WERI-Rb-1 (cell line): ENCODE data around the gene ORMDL3.

Experiments
- DNase-seq: peaks from one replicate; pipeline ENCODE4 v3.0.0-alpha.2; 2020
- H3K27ac ChIP-seq: fragments of 250-450 bp; sonication (Bioruptor Pico); 2 replicates; pipeline ENCODE4 v1.5.1; 2020; ENCODE audit warnings: mild to moderate bottlenecking, moderate library complexity
- H3K27me3 ChIP-seq: fragments of 250-450 bp; sonication (Bioruptor Pico); 2 replicates; pipeline ENCODE4 v1.5.1; 2021; ENCODE audit warnings: mild to moderate bottlenecking, low read depth, moderate library complexity; ENCODE audit not compliant: insufficient read depth, severe bottlenecking
- H3K36me3 ChIP-seq: fragments of 250-450 bp; sonication (Bioruptor Pico); 2 replicates; pipeline ENCODE4 v1.5.1; 2020; ENCODE audit warnings: mild to moderate bottlenecking, moderate library complexity
- H3K4me3 ChIP-seq: 2 replicates; pipeline ENCODE4 v1.5.1; 2011; ENCODE audit warnings: low read depth, mild to moderate bottlenecking, control low read depth, low read length
- H3K9me3 ChIP-seq: fragments of 250-450 bp; sonication (Bioruptor Pico); 2 replicates; pipeline ENCODE4 v1.5.1; 2021; ENCODE audit warnings: mild to moderate bottlenecking, moderate library complexity; ENCODE audit not compliant: severe bottlenecking
- CTCF ChIP-seq: IDR thresholded peaks from 2 replicates; pipeline ENCODE4 v1.5.1; 2011; ENCODE audit warnings: low read depth, mild to moderate bottlenecking, control low read depth, inconsistent platforms, low read length

The ORMDL3 gene

GRCh38 chr17:39871801-39872200 is 55.6 kb downstream of the ORMDL3 start:
- H3K36me3 ChIP-seq = no peaks in the 10 kb centered on the region
- H3K27me3 ChIP-seq = no peaks in the 10 kb centered on the region
- no peak for TF ChIP-seq CTCF
- no peak for DNase-seq
- no peak overlapping the region for H3K27ac ChIP-seq
- H3K9me3 ChIP-seq = no peaks in the 10 kb centered on the region
- no peak overlapping the region for H3K4me3 ChIP-seq
